GM23338 (cell line): Measurements from ENCODE around the gene ADGRV1. TPM values are rescaled to one million over a fixed set of nuclear protein-coding genes. Genes with fewer than 3 reads are reported as not detected.

Experiments used
- EZH2 ChIP-seq: fragments of 200-600 bp; sonication (generic); IDR thresholded peaks from one replicate; pipeline ENCODE4 v1.8.0; 2017; ENCODE audit warnings: antibody characterized with exemption, mild to moderate bottlenecking, low read depth; ENCODE audit not compliant: unreplicated experiment
- EZH2phosphoT487 ChIP-seq: fragments of 200-600 bp; sonication (generic); IDR thresholded peaks from one replicate; pipeline ENCODE4 v1.8.1; 2018; ENCODE audit warnings: antibody characterized with exemption; ENCODE audit not compliant: unreplicated experiment
- JUNB ChIP-seq: IDR thresholded peaks from one replicate; pipeline ENCODE4 v1.6.1; 2016; ENCODE audit warnings: antibody characterized with exemption; ENCODE audit not compliant: unreplicated experiment
- NANOG ChIP-seq: IDR thresholded peaks from 2 replicates; pipeline ENCODE4 v1.6.1; 2016; ENCODE audit warnings: antibody characterized with exemption, borderline replicate concordance
- REST ChIP-seq: IDR thresholded peaks from one replicate; pipeline ENCODE4 v1.6.1; 2018; ENCODE audit warnings: antibody characterized with exemption; ENCODE audit not compliant: unreplicated experiment
- ZNF114 ChIP-seq: fragments of 250-450 bp; sonication (Bioruptor Pico); IDR thresholded peaks from 2 replicates; pipeline ENCODE4 v1.5.0; 2020; ENCODE audit warnings: mild to moderate bottlenecking, moderate library complexity
- ZNF462 ChIP-seq: fragments of 250-450 bp; sonication (Bioruptor Pico); IDR thresholded peaks from 2 replicates; pipeline ENCODE4 v1.5.0; 2020; ENCODE audit warnings: mild to moderate bottlenecking, moderate library complexity
- polyA plus RNA-seq: library from polyadenylated mRNA; unstranded; fragments of >200 nt; fragmentation: Nextera tagmentation; extraction: Ambion mirVana; gene quantifications from 2 replicates; pipeline ENCODE4 v1.2.1, GENCODE V29; 2016
- total RNA-seq: library from RNA; depleted of rRNA; stranded (reverse); fragments of >200 nt; shearing (Covaris generic); gene quantifications from 2 replicates; pipeline ENCODE4 v1.2.3, GENCODE V29; 2014
- TF ChIP-seq, protein P1 (sequence below): IDR thresholded peaks from 2 replicates; pipeline ENCODE4 v1.6.1; 2016; ENCODE audit warnings: antibody characterized with exemption
- TF ChIP-seq, protein P2 (sequence below), 2 experiments: fragments of 200-600 bp in 1 of 2; sonication (generic) in 1 of 2; conservative IDR thresholded peaks; 2 replicates each; pipeline versions ENCODE4 v1.5.1 to v1.6.1; 2016 to 2017; ENCODE audit warnings: antibody characterized with exemption in 2 of 2, low read depth in 2 of 2, mild to moderate bottlenecking in 2 of 2, moderate library complexity in 1 of 2

ADGRV1 gene
- total and polyA plus RNA-seq, 2 experiments from 2014 or later: 46.1 to 149 TPM

- TF ChIP-seq ZNF462 (CRISPR knock-in tag): no peak
- TF ChIP-seq ZNF114 (CRISPR knock-in tag): no peak
- TF ChIP-seq, protein P1, sequence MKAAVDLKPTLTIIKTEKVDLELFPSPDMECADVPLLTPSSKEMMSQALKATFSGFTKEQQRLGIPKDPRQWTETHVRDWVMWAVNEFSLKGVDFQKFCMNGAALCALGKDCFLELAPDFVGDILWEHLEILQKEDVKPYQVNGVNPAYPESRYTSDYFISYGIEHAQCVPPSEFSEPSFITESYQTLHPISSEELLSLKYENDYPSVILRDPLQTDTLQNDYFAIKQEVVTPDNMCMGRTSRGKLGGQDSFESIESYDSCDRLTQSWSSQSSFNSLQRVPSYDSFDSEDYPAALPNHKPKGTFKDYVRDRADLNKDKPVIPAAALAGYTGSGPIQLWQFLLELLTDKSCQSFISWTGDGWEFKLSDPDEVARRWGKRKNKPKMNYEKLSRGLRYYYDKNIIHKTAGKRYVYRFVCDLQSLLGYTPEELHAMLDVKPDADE: no peak
- TF ChIP-seq REST: no peak
- TF ChIP-seq JUNB: no peak
- TF ChIP-seq EZH2: no peak
- TF ChIP-seq, protein P2, sequence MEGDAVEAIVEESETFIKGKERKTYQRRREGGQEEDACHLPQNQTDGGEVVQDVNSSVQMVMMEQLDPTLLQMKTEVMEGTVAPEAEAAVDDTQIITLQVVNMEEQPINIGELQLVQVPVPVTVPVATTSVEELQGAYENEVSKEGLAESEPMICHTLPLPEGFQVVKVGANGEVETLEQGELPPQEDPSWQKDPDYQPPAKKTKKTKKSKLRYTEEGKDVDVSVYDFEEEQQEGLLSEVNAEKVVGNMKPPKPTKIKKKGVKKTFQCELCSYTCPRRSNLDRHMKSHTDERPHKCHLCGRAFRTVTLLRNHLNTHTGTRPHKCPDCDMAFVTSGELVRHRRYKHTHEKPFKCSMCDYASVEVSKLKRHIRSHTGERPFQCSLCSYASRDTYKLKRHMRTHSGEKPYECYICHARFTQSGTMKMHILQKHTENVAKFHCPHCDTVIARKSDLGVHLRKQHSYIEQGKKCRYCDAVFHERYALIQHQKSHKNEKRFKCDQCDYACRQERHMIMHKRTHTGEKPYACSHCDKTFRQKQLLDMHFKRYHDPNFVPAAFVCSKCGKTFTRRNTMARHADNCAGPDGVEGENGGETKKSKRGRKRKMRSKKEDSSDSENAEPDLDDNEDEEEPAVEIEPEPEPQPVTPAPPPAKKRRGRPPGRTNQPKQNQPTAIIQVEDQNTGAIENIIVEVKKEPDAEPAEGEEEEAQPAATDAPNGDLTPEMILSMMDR (conservative IDR thresholded peaks at IDR 0.05; ENCODE audit: low read depth in 2 of 2): no peak
- TF ChIP-seq NANOG: no peak
- TF ChIP-seq EZH2phosphoT487: no peak
Measured at GRCh38 chr5:90586469-90586868, 27.9 kb downstream of the ADGRV1 start (continued).
